A673 (cell line): ENCODE results near the gene PRRT4. TPM values are rescaled to one million over a fixed set of nuclear protein-coding genes. Genes with fewer than 3 reads are reported as not detected.

Experiments
- BruUV-seq: library from RNA; stranded (reverse); fragments of 400-500 nt; replicated peaks from 2 replicates; lab custom pipeline; 2021; lab: Mats Ljungman, UMichigan
- CTCF ChIA-PET: fragments of 300-600 bp; sonication (Branson Sonifier 250); formaldehyde crosslinking; loops from one replicate; lab custom pipeline; 2022; ENCODE audit warnings: antibody characterized with exemption; lab: Charles Lee
- POLR2A ChIA-PET: fragments of 300-600 bp; sonication (Branson Sonifier 250); formaldehyde crosslinking; loops from one replicate; lab custom pipeline; 2022; ENCODE audit warnings: antibody characterized with exemption; ENCODE audit not compliant: low non-redundant PET; lab: Charles Lee
- DNase-seq: peaks from one replicate; pipeline ENCODE4 v3.0.0-alpha.2; 2015; ENCODE audit warnings: low spot score
- H3K27ac ChIP-seq: fragments of 200-600 bp; sonication (generic); 2 replicates; pipeline ENCODE4 v1.5.1; 2016; ENCODE audit warnings: mixed run types, low read depth, mild to moderate bottlenecking, mixed read lengths, antibody characterized with exemption, low read length; ENCODE audit not compliant: poor library complexity, severe bottlenecking
- H3K27me3 ChIP-seq: fragments of 200-600 bp; sonication (generic); replicated peaks from 2 replicates; pipeline ENCODE4 v1.6.1; 2017; ENCODE audit warnings: mixed run types, low read depth, mild to moderate bottlenecking, mixed read lengths, antibody characterized with exemption, low read length; ENCODE audit not compliant: insufficient read depth, poor library complexity
- H3K36me3 ChIP-seq: fragments of 200-600 bp; sonication (generic); 2 replicates; pipeline ENCODE4 v1.6.1; 2016; ENCODE audit warnings: mixed run types, mild to moderate bottlenecking, mixed read lengths, antibody characterized with exemption, low read length; ENCODE audit not compliant: insufficient read depth, poor library complexity, severe bottlenecking
- H3K4me1 ChIP-seq: fragments of 200-600 bp; sonication (generic); 2 replicates; pipeline ENCODE4 v1.6.1; 2017; ENCODE audit warnings: mixed run types, mild to moderate bottlenecking, mixed read lengths, antibody characterized with exemption, low read length; ENCODE audit not compliant: insufficient read depth, poor library complexity, severe bottlenecking
- H3K4me3 ChIP-seq: fragments of 200-600 bp; sonication (generic); 2 replicates; pipeline ENCODE4 v1.5.1; 2016; ENCODE audit warnings: low read depth, mixed run types, mild to moderate bottlenecking, mixed read lengths, low read length; ENCODE audit not compliant: poor library complexity, severe bottlenecking
- H3K9me3 ChIP-seq: fragments of 200-600 bp; sonication (generic); 2 replicates; pipeline ENCODE4 v1.6.1; 2016; ENCODE audit warnings: mixed run types, low read depth, mild to moderate bottlenecking, mixed read lengths, antibody characterized with exemption, low read length; ENCODE audit not compliant: poor library complexity, severe bottlenecking
- CTCF ChIP-seq: fragments of 300-800, 200-600 bp; sonication (generic); conservative IDR thresholded peaks from 2 replicates; pipeline ENCODE4 v1.5.1; 2017; ENCODE audit warnings: low read depth, mild to moderate bottlenecking, antibody characterized with exemption, low read length, moderate library complexity, mixed read lengths
- EZH2 ChIP-seq: fragments of 200-600 bp; sonication (generic); IDR thresholded peaks from 2 replicates; pipeline ENCODE4 v1.6.1; 2017; ENCODE audit warnings: borderline replicate concordance, low read depth, mild to moderate bottlenecking, mixed read lengths, antibody characterized with exemption, low read length; ENCODE audit not compliant: poor library complexity, severe bottlenecking
- intact Hi-C: fragments of 100-400 bp; cut with micrococcal nuclease; formaldehyde crosslinking; loops from one replicate; pipeline ENCODE4 v1.10.0; 2022; ENCODE audit not compliant: unreplicated experiment
- total RNA-seq: library from RNA; stranded (reverse); gene quantifications from 2 replicates; pipeline ENCODE4 v1.2.3, GENCODE V29; 2021

The PRRT4 gene
- total RNA-seq, 1 experiment from 2014 or later, result 42.4 TPM

- ChIA-PET POLR2A (no interaction called here), CTCF (interaction anchor here (1.6 kb wide), 1 partner anchor 38 kb away, joined by 36 read pairs; no protein-coding TSS in a partner anchor)
- Histone ChIP-seq H3K36me3 (no peaks in the 10 kb centered on the region), H3K9me3 (no peaks in the 10 kb centered on the region), H3K4me3 (no peak overlapping the region), H3K27me3 (no peaks in the 10 kb centered on the region), H3K27ac (no peak overlapping the region), H3K4me1 (peaks cover 10% of the 10 kb centered on the region)
- no TSS peak for BruUV-seq
- no peak for TF ChIP-seq EZH2
- TF ChIP-seq CTCF, result no peak
- intact Hi-C loops, result no loop called here
- DNase-seq, result no peak
Observed at GRCh38 chr7:128385988-128386925, 24.8 kb upstream of the PRRT4 start.

DNA sequence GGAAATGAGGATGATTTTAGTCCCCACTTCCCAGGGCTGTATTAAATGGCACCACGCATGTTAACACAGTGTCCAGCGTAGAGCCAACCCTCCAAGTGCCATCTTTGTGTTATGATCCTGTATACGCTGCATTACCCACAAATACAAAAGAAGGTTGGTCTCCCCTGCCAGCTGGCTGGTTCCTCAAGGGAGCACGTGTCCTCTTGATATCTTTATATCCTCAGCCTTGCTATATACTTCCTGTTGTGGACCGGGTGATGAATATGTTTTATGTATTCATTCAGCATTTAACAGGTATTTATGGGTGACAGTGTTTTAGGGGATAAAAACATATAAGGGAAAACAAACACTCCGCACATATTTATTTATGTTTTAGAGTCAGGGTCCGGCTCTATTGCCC lies 23.2 kb upstream of the PRRT4 start:
- no TSS peak for BruUV-seq
- intact Hi-C loops, result no loop called here
- POLR2A ChIA-PET, result no interaction called here
- CTCF ChIA-PET, result interaction anchor here (1.2 kb wide), 1 partner anchor 13 kb away, joined by 6 read pairs; no protein-coding TSS in a partner anchor
- no peaks in the 10 kb centered on the region for H3K27me3 ChIP-seq
- H3K9me3 ChIP-seq, result no peaks in the 10 kb centered on the region
- no peak for DNase-seq
- TF ChIP-seq EZH2 (no peak), CTCF (no peak)
- H3K36me3 ChIP-seq, result no peaks in the 10 kb centered on the region
- H3K4me1 ChIP-seq, result peaks cover 10% of the 10 kb centered on the region
- H3K27ac ChIP-seq, result no peak overlapping the region
- no peak overlapping the region for H3K4me3 ChIP-seq

DNA sequence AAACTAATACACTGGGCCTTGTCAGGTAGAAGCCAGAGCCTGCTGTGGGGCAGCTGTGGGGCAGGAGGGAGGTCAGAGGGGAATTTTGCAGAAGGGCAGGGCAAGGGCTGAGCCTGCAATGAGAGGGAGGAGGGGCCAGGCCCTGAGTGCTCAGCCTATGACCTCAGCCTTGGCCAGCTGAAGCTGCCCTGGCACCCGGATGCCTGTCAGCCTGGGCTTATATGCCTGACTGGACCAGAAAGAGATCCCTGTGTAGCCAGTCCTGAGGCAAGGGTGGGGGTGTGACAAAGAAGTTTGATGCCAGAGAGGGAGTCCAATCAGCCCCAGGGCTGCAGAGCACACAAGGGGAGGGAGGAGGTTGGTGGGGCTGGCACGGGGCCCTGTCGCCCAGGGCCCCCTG lies 22.3 kb upstream of the PRRT4 start:
- Histone ChIP-seq H3K9me3 (no peaks in the 10 kb centered on the region), H3K4me1 (peaks cover 10% of the 10 kb centered on the region), H3K36me3 (no peaks in the 10 kb centered on the region), H3K27ac (no peak overlapping the region), H3K4me3 (no peak overlapping the region), H3K27me3 (no peaks in the 10 kb centered on the region)
- CTCF ChIA-PET, result interaction anchor here (1.2 kb wide), 1 partner anchor 14 kb away, joined by 6 read pairs; no protein-coding TSS in a partner anchor
- TF ChIP-seq CTCF (no peak), EZH2 (no peak)
- POLR2A ChIA-PET, result no interaction called here
- intact Hi-C loops, result no loop called here
- no peak for DNase-seq
- BruUV-seq, result no TSS peak
